Testis (tissue), 3 donors: ENCODE results near the gene DVL1. TPM values are rescaled to one million over a fixed set of nuclear protein-coding genes. Genes with fewer than 3 reads are reported as not detected.

ENCODE experiments used
- DNase-seq: peaks from one replicate; pipeline ENCODE4 v3.0.0-alpha.2; 2019
- H3K27ac ChIP-seq, 2 donors: fragments of 200-600 bp; sonication (generic); one replicate each; pipeline ENCODE4 v1.5.1; 2019
- H3K27me3 ChIP-seq: fragments of 200-600 bp; sonication (generic); one replicate; pipeline ENCODE4 v1.5.1; 2019
- H3K36me3 ChIP-seq: fragments of 200-600 bp; sonication (generic); one replicate; pipeline ENCODE4 v1.5.1; 2017; ENCODE audit warnings: low read depth; ENCODE audit errors: missing control alignments
- H3K4me1 ChIP-seq: fragments of 200-600 bp; sonication (generic); one replicate; pipeline ENCODE4 v1.5.1; 2019
- H3K4me3 ChIP-seq, 2 donors: fragments of 200-600 bp; sonication (generic); one replicate each; pipeline ENCODE4 v1.5.1; 2017 to 2019
- H3K9me3 ChIP-seq: fragments of 200-600 bp; sonication (generic); one replicate; pipeline ENCODE4 v1.5.1; 2017
- POLR2A ChIP-seq: fragments of 450-650 bp; IDR thresholded peaks from one replicate; pipeline ENCODE4 v1.6.1; 2017; ENCODE audit warnings: antibody characterized with exemption, mild to moderate bottlenecking, moderate library complexity
- WGBS, 2 donors: methylation state at CpG; one replicate each; pipeline ENCODE4 v1.1.5; 2018; 5-methylcytosine and 5-hydroxymethylcytosine counted together
- intact Hi-C: fragments of 100-400 bp; cut with DNase I; formaldehyde crosslinking; loops from one replicate; pipeline ENCODE4 v1.15.1; 2023; ENCODE audit warnings: low total_unique reads
- polyA plus RNA-seq: library from polyadenylated mRNA; stranded (reverse); fragments of 350-450 nt; fragmentation: Illumina TruSeq; extraction: RNeasy Lipid Tissue Mini Kit (QIAGEN cat#74804); gene quantifications from one replicate; pipeline ENCODE4 v1.2.3, GENCODE V29; 2014; ENCODE audit warnings: low read depth, low replicate concordance; ENCODE audit not compliant: insufficient read depth
- total RNA-seq, 2 donors: library from RNA; depleted of rRNA; stranded (reverse); fragments of >200 nt; gene quantifications; one replicate each; pipeline ENCODE4 v1.2.3, GENCODE V29; 2016
- TF ChIP-seq, protein P1 (sequence below), 3 experiments: fragments of 450-650 bp in 2 of 3; fragments of 200-600 bp in 1 of 3; sonication (generic) in 1 of 3; IDR thresholded peaks; one replicate each; pipeline ENCODE4 v1.5.1; 2016 to 2019; ENCODE audit warnings: antibody characterized with exemption in 3 of 3, mild to moderate bottlenecking in 2 of 3, moderate library complexity in 1 of 3

The DVL1 gene
- total and polyA plus RNA-seq, 3 donors from 2014 or later = 65.8 to 183 (median 169) TPM

DNA sequence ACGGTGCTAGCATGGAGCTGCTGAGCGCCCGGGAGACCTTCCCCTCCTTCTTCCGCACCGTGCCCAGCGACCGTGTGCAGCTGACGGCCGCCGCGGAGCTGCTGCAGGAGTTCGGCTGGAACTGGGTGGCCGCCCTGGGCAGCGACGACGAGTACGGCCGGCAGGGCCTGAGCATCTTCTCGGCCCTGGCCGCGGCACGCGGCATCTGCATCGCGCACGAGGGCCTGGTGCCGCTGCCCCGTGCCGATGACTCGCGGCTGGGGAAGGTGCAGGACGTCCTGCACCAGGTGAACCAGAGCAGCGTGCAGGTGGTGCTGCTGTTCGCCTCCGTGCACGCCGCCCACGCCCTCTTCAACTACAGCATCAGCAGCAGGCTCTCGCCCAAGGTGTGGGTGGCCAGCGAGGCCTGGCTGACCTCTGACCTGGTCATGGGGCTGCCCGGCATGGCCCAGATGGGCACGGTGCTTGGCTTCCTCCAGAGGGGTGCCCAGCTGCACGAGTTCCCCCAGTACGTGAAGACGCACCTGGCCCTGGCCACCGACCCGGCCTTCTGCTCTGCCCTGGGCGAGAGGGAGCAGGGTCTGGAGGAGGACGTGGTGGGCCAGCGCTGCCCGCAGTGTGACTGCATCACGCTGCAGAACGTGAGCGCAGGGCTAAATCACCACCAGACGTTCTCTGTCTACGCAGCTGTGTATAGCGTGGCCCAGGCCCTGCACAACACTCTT is 17.0 kb downstream of the DVL1 start:
- Histone ChIP-seq H3K9me3 (no peaks in the 10 kb centered on the region), H3K4me3 (no peak overlapping the region), H3K4me1 (peaks cover 8% of the 10 kb centered on the region), H3K27me3 (no peaks in the 10 kb centered on the region), H3K27ac (no peak overlapping the region), H3K36me3 (no peaks in the 10 kb centered on the region)
- intact Hi-C loops = no loop called here
- no peak for DNase-seq
- WGBS, 2 donors = 80 to 91% methylated on average over 4 to 57 of the region's 57 CpGs
- TF ChIP-seq POLR2A = no peak
- TF ChIP-seq, protein P1, sequence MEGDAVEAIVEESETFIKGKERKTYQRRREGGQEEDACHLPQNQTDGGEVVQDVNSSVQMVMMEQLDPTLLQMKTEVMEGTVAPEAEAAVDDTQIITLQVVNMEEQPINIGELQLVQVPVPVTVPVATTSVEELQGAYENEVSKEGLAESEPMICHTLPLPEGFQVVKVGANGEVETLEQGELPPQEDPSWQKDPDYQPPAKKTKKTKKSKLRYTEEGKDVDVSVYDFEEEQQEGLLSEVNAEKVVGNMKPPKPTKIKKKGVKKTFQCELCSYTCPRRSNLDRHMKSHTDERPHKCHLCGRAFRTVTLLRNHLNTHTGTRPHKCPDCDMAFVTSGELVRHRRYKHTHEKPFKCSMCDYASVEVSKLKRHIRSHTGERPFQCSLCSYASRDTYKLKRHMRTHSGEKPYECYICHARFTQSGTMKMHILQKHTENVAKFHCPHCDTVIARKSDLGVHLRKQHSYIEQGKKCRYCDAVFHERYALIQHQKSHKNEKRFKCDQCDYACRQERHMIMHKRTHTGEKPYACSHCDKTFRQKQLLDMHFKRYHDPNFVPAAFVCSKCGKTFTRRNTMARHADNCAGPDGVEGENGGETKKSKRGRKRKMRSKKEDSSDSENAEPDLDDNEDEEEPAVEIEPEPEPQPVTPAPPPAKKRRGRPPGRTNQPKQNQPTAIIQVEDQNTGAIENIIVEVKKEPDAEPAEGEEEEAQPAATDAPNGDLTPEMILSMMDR (IDR thresholded peaks at IDR 0.05) = no peak

DNA sequence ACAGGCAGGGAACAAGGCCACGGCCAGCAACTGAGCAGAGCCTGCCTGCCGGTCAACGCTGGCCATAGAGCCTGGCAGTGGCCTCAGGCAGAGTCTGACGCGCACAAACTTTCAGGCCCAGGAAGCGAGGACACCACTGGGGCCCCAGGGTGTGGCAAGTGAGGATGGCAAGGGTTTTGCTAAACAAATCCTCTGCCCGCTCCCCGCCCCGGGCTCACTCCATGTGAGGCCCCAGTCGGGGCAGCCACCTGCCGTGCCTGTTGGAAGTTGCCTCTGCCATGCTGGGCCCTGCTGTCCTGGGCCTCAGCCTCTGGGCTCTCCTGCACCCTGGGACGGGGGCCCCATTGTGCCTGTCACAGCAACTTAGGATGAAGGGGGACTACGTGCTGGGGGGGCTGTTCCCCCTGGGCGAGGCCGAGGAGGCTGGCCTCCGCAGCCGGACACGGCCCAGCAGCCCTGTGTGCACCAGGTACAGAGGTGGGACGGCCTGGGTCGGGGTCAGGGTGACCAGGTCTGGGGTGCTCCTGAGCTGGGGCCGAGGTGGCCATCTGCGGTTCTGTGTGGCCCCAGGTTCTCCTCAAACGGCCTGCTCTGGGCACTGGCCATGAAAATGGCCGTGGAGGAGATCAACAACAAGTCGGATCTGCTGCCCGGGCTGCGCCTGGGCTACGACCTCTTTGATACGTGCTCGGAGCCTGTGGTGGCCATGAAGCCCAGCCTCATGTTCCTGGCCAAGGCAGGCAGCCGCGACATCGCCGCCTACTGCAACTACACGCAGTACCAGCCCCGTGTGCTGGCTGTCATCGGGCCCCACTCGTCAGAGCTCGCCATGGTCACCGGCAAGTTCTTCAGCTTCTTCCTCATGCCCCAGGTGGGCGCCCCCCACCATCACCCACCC is 17.9 kb downstream of the DVL1 start, which contains the start of gene TAS1R3:
Gene TAS1R3 (plus strand): TSS at position 213 of the 898 bp plus-strand sequence. CDS start 66 bp downstream, at position 279.
- intact Hi-C loops = no loop called here
- H3K4me3 ChIP-seq = no peak within 1 kb of the TSS
- H3K9me3 ChIP-seq = no peaks in the 10 kb centered on the region
- WGBS, 2 donors = 84 to 87% methylated on average over 27 to 41 of the region's 41 CpGs
- H3K4me1 ChIP-seq = peaks cover 8% of the 10 kb centered on the region
- H3K27ac ChIP-seq = no peak within 1 kb of the TSS
- H3K27me3 ChIP-seq = no peaks in the 10 kb centered on the region
- no peak for DNase-seq
- TF ChIP-seq POLR2A = no peak
- TF ChIP-seq, protein P1 (IDR thresholded peaks at IDR 0.05) = no peak
- no peaks in the 10 kb centered on the region for H3K36me3 ChIP-seq

DNA sequence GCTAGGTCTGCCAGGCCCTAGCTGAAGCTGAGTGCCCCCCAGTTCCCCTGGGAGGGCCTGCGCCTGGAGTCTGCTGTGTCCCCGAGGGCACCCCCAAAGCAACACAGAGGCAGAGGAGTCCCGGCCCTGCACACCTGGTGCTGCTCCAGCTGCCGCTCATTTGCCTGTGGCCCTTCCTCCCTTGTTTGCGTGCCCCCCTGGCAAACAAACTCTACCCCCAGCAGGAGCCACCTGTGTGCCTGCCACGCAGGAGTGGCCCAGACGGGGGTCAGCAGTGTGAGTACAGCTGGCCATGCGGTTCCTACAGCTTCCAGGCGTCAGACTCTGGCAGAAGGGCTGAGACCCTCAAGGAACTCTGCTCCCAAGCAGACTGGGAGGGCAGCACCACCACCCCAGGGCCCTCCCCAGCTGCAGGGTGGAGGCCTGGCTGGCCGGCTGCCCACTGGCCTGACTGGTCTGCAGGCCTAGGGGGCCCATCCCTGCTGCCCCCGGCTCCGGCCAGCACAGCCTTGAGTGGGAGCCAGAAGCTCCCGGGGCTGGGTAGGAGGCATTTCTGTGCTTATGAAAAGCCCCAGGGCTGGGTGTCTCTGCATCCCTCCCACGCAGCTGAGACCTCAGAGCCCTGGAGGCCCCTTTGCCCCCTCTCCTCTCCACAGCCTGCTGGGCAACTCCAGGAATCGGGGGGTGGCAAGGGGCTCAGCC is 18.7 kb downstream of the DVL1 start:
- TF ChIP-seq POLR2A = no peak
- TF ChIP-seq, protein P1 (IDR thresholded peaks at IDR 0.05) = no peak
- H3K36me3 ChIP-seq = no peaks in the 10 kb centered on the region
- H3K9me3 ChIP-seq = no peaks in the 10 kb centered on the region
- H3K27me3 ChIP-seq = no peaks in the 10 kb centered on the region
- no peak for DNase-seq
- WGBS, 2 donors = 76% methylated on average over 15 of the region's 15 CpGs; no CpG with 5 or more reads in 1 of the 2 donors
- H3K4me3 ChIP-seq = no peak overlapping the region
- peaks cover 14% of the 10 kb centered on the region for H3K4me1 ChIP-seq
- intact Hi-C loops = no loop called here
- H3K27ac ChIP-seq = no peak overlapping the region

DNA sequence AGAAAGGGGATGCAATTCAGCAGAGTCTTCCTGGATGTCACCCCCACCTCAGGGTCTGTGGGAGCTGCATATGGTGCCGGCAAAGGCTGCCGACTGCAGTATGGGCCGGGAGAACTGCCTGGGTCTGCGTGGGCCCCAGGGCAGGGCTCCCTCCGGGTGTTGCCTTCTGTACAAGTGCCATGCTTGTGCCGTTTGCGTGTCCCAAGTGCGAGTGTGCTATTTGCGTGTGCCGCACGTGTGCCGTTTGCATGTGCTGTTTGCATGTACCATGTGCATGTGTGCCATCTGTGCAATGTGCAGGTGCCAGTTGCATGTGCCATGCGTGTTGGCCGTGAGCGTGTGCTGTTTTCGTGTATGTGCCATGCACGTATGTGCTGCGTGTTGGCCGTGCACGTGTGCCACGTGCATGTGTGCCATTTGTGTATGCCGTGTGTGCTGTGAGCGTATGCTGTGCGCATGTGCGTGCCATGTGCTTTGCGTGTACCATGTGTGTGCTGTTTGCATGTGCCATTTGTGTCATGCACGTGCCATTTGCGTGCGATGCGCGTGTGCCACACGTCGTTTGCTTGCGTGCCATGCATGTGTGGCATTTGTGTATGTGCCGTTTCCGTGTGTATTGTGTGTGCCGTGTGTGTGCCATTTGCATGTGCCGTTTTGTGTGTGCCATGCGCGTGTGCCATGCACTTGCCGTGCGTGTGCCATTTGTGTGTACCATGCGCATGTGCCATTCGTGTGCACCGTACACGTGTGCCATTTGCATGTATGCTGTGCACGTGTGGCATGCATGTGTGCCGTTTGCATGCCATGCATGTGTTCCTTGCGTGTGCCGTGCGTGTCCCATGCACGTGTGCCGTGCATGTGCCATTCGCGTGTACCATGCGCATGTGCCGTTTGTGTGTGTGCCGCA is 19.7 kb downstream of the DVL1 start:
- Histone ChIP-seq H3K4me1 (peaks cover 19% of the 10 kb centered on the region), H3K9me3 (no peaks in the 10 kb centered on the region), H3K36me3 (no peaks in the 10 kb centered on the region), H3K27ac (no peak overlapping the region), H3K27me3 (no peaks in the 10 kb centered on the region), H3K4me3 (no peak overlapping the region)
- TF ChIP-seq POLR2A = no peak
- TF ChIP-seq, protein P1 (IDR thresholded peaks at IDR 0.05) = no peak
- intact Hi-C loops = no loop called here
- no peak for DNase-seq
- 87 to 89% methylated on average over 35 to 58 of the region's 58 CpGs for WGBS, 2 donors
